H9 (cell line): ENCODE results near the gene PDE2A. TPM values are rescaled to one million over a fixed set of nuclear protein-coding genes. Genes with fewer than 3 reads are reported as not detected.

Experiments used
- DNase-seq: peaks from one replicate; pipeline ENCODE4 v3.0.0-alpha.2; 2017
- H2AFZ ChIP-seq: one replicate; pipeline ENCODE4 v1.6.1; 2013; ENCODE audit warnings: mild to moderate bottlenecking, low read length, control low read depth, moderate library complexity
- H2AK5ac ChIP-seq: 2 replicates; pipeline ENCODE4 v1.6.1; 2013; ENCODE audit warnings: low read length, control low read depth, mixed read lengths; ENCODE audit not compliant: insufficient read length
- H2BK120ac ChIP-seq: one replicate; pipeline ENCODE4 v1.6.1; 2013; ENCODE audit warnings: low read depth, mild to moderate bottlenecking, low read length, control low read depth, inconsistent platforms; ENCODE audit not compliant: poor library complexity, severe bottlenecking
- H2BK12ac ChIP-seq: 2 replicates; pipeline ENCODE4 v1.6.1; 2013; ENCODE audit warnings: low read length, control low read depth, mixed read lengths, low read depth; ENCODE audit not compliant: insufficient read length
- H2BK15ac ChIP-seq: 2 replicates; pipeline ENCODE4 v1.6.1; 2013; ENCODE audit warnings: low read depth, low read length, control low read depth
- H2BK20ac ChIP-seq: one replicate; pipeline ENCODE4 v1.6.1; 2013; ENCODE audit warnings: low read depth, mild to moderate bottlenecking, low read length, control low read depth, inconsistent platforms; ENCODE audit not compliant: poor library complexity, severe bottlenecking
- H2BK5ac ChIP-seq: 2 replicates; pipeline ENCODE4 v1.6.1; 2013; ENCODE audit warnings: low read length, control low read depth, mixed read lengths; ENCODE audit not compliant: insufficient read length
- H3K14ac ChIP-seq: 2 replicates; pipeline ENCODE4 v1.6.1; 2013; ENCODE audit warnings: low read length, control low read depth; ENCODE audit not compliant: insufficient read depth
- H3K18ac ChIP-seq: 2 replicates; pipeline ENCODE4 v1.6.1; 2013; ENCODE audit warnings: low read depth, mild to moderate bottlenecking, mixed read lengths, low read length, control low read depth; ENCODE audit not compliant: insufficient read length
- H3K23ac ChIP-seq: 2 replicates; pipeline ENCODE4 v1.6.1; 2013; ENCODE audit warnings: low read length, control low read depth, mixed read lengths, low read depth; ENCODE audit not compliant: insufficient read length
- H3K23me2 ChIP-seq: 2 replicates; pipeline ENCODE4 v1.6.1; 2013; ENCODE audit warnings: low read depth, mild to moderate bottlenecking, mixed read lengths, low read length, control low read depth; ENCODE audit not compliant: insufficient read length, poor library complexity, severe bottlenecking
- H3K27ac ChIP-seq: 2 replicates; pipeline ENCODE4 v1.5.1; 2013; ENCODE audit warnings: low read length, control low read depth, mixed read lengths, low read depth; ENCODE audit not compliant: insufficient read length
- H3K27me3 ChIP-seq: 2 replicates; pipeline ENCODE4 v1.6.1; 2013; ENCODE audit warnings: low read length, control low read depth, inconsistent platforms; ENCODE audit not compliant: insufficient read depth
- H3K4ac ChIP-seq: 2 replicates; pipeline ENCODE4 v1.6.1; 2013; ENCODE audit warnings: low read depth, mild to moderate bottlenecking, control low read depth, inconsistent platforms, low read length, moderate library complexity
- H3K4me1 ChIP-seq: 2 replicates; pipeline ENCODE4 v1.6.1; 2013; ENCODE audit warnings: low read length, control low read depth, inconsistent platforms; ENCODE audit not compliant: insufficient read depth
- H3K4me2 ChIP-seq: 2 replicates; pipeline ENCODE4 v1.6.1; 2013; ENCODE audit warnings: low read length, control low read depth, mixed read lengths; ENCODE audit not compliant: insufficient read length, insufficient read depth
- H3K56ac ChIP-seq: 2 replicates; pipeline ENCODE4 v1.6.1; 2013; ENCODE audit warnings: low read depth, mild to moderate bottlenecking, mixed read lengths, low read length, control low read depth; ENCODE audit not compliant: insufficient read length
- H3K79me1 ChIP-seq: 2 replicates; pipeline ENCODE4 v1.6.1; 2013; ENCODE audit warnings: low read depth, mild to moderate bottlenecking, moderate library complexity, low read length, control low read depth, inconsistent platforms; ENCODE audit not compliant: insufficient read depth, poor library complexity, severe bottlenecking
- H3K79me2 ChIP-seq: 2 replicates; pipeline ENCODE4 v1.6.1; 2013; ENCODE audit warnings: low read length, control low read depth, inconsistent platforms; ENCODE audit not compliant: insufficient read depth
- H3K9ac ChIP-seq: 2 replicates; pipeline ENCODE4 v1.6.1; 2013; ENCODE audit warnings: low read length, control low read depth, mixed read lengths; ENCODE audit not compliant: insufficient read length; ENCODE audit errors: extremely low read depth
- H3K9me3 ChIP-seq: one replicate; pipeline ENCODE4 v1.6.1; 2013; ENCODE audit warnings: low read depth, low read length, inconsistent platforms; ENCODE audit not compliant: control insufficient read depth
- H3T11ph ChIP-seq: one replicate; pipeline ENCODE4 v1.6.1; 2013; ENCODE audit warnings: mild to moderate bottlenecking, low read length, control low read depth, inconsistent platforms
- H4K20me1 ChIP-seq: one replicate; pipeline ENCODE4 v1.6.1; 2013; ENCODE audit not compliant: control insufficient read depth, insufficient read length, insufficient read depth
- H4K5ac ChIP-seq: 2 replicates; pipeline ENCODE4 v1.6.1; 2013; ENCODE audit warnings: low read depth, mild to moderate bottlenecking, mixed read lengths, low read length, control low read depth; ENCODE audit not compliant: insufficient read length
- H4K8ac ChIP-seq: replicated peaks from 2 replicates; pipeline ENCODE4 v1.6.1; 2013; ENCODE audit warnings: low read length, control low read depth, mixed read lengths, low read depth; ENCODE audit not compliant: insufficient read length
- H4K91ac ChIP-seq: 2 replicates; pipeline ENCODE4 v1.6.1; 2013; ENCODE audit warnings: low read depth, mild to moderate bottlenecking, moderate library complexity, mixed read lengths, low read length, control low read depth; ENCODE audit not compliant: insufficient read length
- H3K27ac Mint-ChIP-seq, 3 experiments: 2 replicates in 2 of 3; 3 replicates in 1 of 3; pipeline ENCODE4 v1.8.0; 2020 to 2021; ENCODE audit warnings: mixed read lengths in 3 of 3, mild to moderate bottlenecking in 1 of 3, moderate library complexity in 1 of 3
- H3K27me3 Mint-ChIP-seq: 2 replicates; pipeline ENCODE4 v1.8.0; 2021; ENCODE audit warnings: low read depth, mild to moderate bottlenecking, moderate library complexity, mixed read lengths
- H3K36me3 Mint-ChIP-seq, 3 experiments: 2 replicates in 2 of 3; 3 replicates in 1 of 3; pipeline ENCODE4 v1.8.0; 2020 to 2021; ENCODE audit warnings: low read depth in 3 of 3, mixed read lengths in 3 of 3; ENCODE audit not compliant: insufficient read depth in 1 of 3
- H3K4me1 Mint-ChIP-seq, 2 experiments: 2 replicates each; pipeline ENCODE4 v1.8.0; 2020; ENCODE audit warnings: mixed read lengths in 2 of 2
- H3K4me3 Mint-ChIP-seq, 2 experiments: 2 replicates in 1 of 2; 3 replicates in 1 of 2; pipeline ENCODE4 v1.8.0; 2020 to 2021; ENCODE audit warnings: mild to moderate bottlenecking in 2 of 2, mixed read lengths in 2 of 2, moderate library complexity in 1 of 2
- H3K9me3 Mint-ChIP-seq, 2 experiments: 2 replicates in 1 of 2; 3 replicates in 1 of 2; pipeline ENCODE4 v1.8.0; 2020; ENCODE audit warnings: mild to moderate bottlenecking in 2 of 2, mixed read lengths in 2 of 2, moderate library complexity in 1 of 2
- CTCF ChIP-seq: fragments of 200-600 bp; sonication (generic); conservative IDR thresholded peaks from 3 replicates; pipeline ENCODE4 v1.8.0; 2021; ENCODE audit warnings: antibody characterized with exemption, mild to moderate bottlenecking
- WGBS: extraction: QIAGEN DNeasy Blood & Tissue Kit; methylation state at CpG from one replicate; pipeline ENCODE4 v1.1.7; 2013; ENCODE audit warnings: missing lambda C conversion rate, low lambda C conversion rate, mixed read lengths; ENCODE audit not compliant: insufficient read length; ENCODE audit errors: extremely low coverage; 5-methylcytosine and 5-hydroxymethylcytosine counted together
- total RNA-seq: library from RNA; stranded (reverse); gene quantifications from 2 replicates; pipeline ENCODE4 v1.2.1, GENCODE V29; 2021

Gene PDE2A
- total RNA-seq, 1 experiment from 2014 or later, result 3.4 TPM

- H3K4me1 Mint-ChIP-seq, result peaks cover 12 to 25% of the 10 kb centered on the region in 2 experiments
- H4K5ac ChIP-seq, result no peak overlapping the region
- H3K23ac ChIP-seq, result no peak overlapping the region
- no peak overlapping the region for H3T11ph ChIP-seq
- H3K27me3 ChIP-seq, result peaks cover 4% of the 10 kb centered on the region
- H2BK5ac ChIP-seq, result no peak overlapping the region
- no peak overlapping the region for H4K91ac ChIP-seq
- no peak overlapping the region for H3K9ac ChIP-seq
- H3K79me2 ChIP-seq, result no peaks in the 10 kb centered on the region
- no peak overlapping the region for H3K18ac ChIP-seq
- H3K27ac ChIP-seq, result no peak overlapping the region
- no peak overlapping the region for H3K4ac ChIP-seq
- no peak overlapping the region for H2BK15ac ChIP-seq
- no peaks in the 10 kb centered on the region for H3K9me3 ChIP-seq
- H2AK5ac ChIP-seq, result no peak overlapping the region
- no peak overlapping the region for H3K56ac ChIP-seq
- peaks cover 96% of the 10 kb centered on the region for H3K27me3 Mint-ChIP-seq
- peaks cover 13% of the 10 kb centered on the region for H3K23me2 ChIP-seq
- no peak overlapping the region for H4K8ac ChIP-seq
- peak; percentile 85 for DNase-seq
- no peak overlapping the region for H2BK120ac ChIP-seq
- H4K20me1 ChIP-seq, result no peaks in the 10 kb centered on the region
- H3K9me3 Mint-ChIP-seq, result no peaks in the 10 kb centered on the region
- H2AFZ ChIP-seq, result no peak overlapping the region
- H3K79me1 ChIP-seq, result no peaks in the 10 kb centered on the region
- no peak overlapping the region for H2BK12ac ChIP-seq
- peak overlapping the region in 1 of 2 experiments; percentile 22; a peak in 1 of 5 replicates for H3K4me3 Mint-ChIP-seq
- H3K27ac Mint-ChIP-seq, result no peak overlapping the region
- no peak overlapping the region for H3K4me2 ChIP-seq
- 0 out of 7 replicates have a peak, but pooled peaks cover 0 to 2% (median 0%) of the 10 kb centered on the region in 3 experiments for H3K36me3 Mint-ChIP-seq
- H2BK20ac ChIP-seq, result no peak overlapping the region
- H3K4me1 ChIP-seq, result no peaks in the 10 kb centered on the region
- TF ChIP-seq CTCF, result peak; percentile 94
- H3K14ac ChIP-seq, result no peak overlapping the region
- no CpG with 5 or more reads among the region's 15 CpGs for WGBS
Measured at GRCh38 chr11:72585762-72586311, 88.4 kb downstream of the PDE2A start.
